Uterus (tissue), 4 donors: ENCODE data around the gene GOLGA7B. TPM values are rescaled to one million over a fixed set of nuclear protein-coding genes. Genes with fewer than 3 reads are reported as not detected.

Experiments used
- DNase-seq, 2 donors: peaks; one replicate each; pipeline ENCODE4 v3.0.0-alpha.2; 2019 to 2020
- H3K27ac ChIP-seq, 2 donors: fragments of 200-600 bp; sonication (generic); 1 replicate in 1 of 2; 2 replicates in 1 of 2; pipeline ENCODE4 v1.5.1; 2016 to 2018
- H3K27me3 ChIP-seq, 2 donors: fragments of 200-600 bp; sonication (generic); one replicate each; pipeline ENCODE4 v1.5.1; 2018 to 2019; ENCODE audit warnings: control low read depth in 1 of 2
- H3K36me3 ChIP-seq, 2 donors: fragments of 200-600 bp; sonication (generic); one replicate each; pipeline ENCODE4 v1.5.1; 2019; ENCODE audit warnings: control low read depth in 1 of 2
- H3K4me1 ChIP-seq, 2 donors: fragments of 200-600 bp; sonication (generic); one replicate each; pipeline ENCODE4 v1.5.1; 2018 to 2019; ENCODE audit warnings: control low read depth in 1 of 2
- H3K4me3 ChIP-seq, 2 donors: fragments of 200-600 bp; sonication (generic); 1 replicate in 1 of 2; 2 replicates in 1 of 2; pipeline ENCODE4 v1.5.1; 2018 to 2019; ENCODE audit warnings: mild to moderate bottlenecking in 1 of 2
- H3K9me3 ChIP-seq, 2 donors: fragments of 200-600 bp; sonication (generic); one replicate each; pipeline ENCODE4 v1.5.1; 2019; ENCODE audit warnings: control low read depth in 1 of 2
- POLR2A ChIP-seq, 2 donors: fragments of 450-650 bp; IDR thresholded peaks; one replicate each; pipeline ENCODE4 v1.6.1; 2016; ENCODE audit warnings: antibody characterized with exemption in 2 of 2, mild to moderate bottlenecking in 1 of 2, moderate library complexity in 1 of 2
- intact Hi-C: fragments of 100-400 bp; cut with DNase I; formaldehyde crosslinking; loops from one replicate; pipeline ENCODE4 v1.15.1; 2023; ENCODE audit warnings: low total_unique reads
- total RNA-seq, 4 donors: library from RNA; depleted of rRNA in 3 of 4; stranded (reverse); fragments of >200 nt in 3 of 4; gene quantifications; one replicate each; pipeline versions ENCODE4 v1.1.0 to v1.2.4, GENCODE V29; 2014 to 2023
- TF ChIP-seq, protein P1 (sequence below), 4 experiments: fragments of 200-600 bp in 2 of 4; fragments of 450-650 bp in 2 of 4; sonication (generic) in 2 of 4; IDR thresholded peaks; one replicate each; pipeline ENCODE4 v1.5.1; 2016 to 2019; ENCODE audit warnings: antibody characterized with exemption in 4 of 4, mild to moderate bottlenecking in 2 of 4, moderate library complexity in 1 of 4
- donor health status: DM: yes; HTN: yes; CAD: no.

The GOLGA7B gene
- total RNA-seq, 4 donors from 2014 or later, result 0.09 to 3.1 TPM; not detected in 2

DNA sequence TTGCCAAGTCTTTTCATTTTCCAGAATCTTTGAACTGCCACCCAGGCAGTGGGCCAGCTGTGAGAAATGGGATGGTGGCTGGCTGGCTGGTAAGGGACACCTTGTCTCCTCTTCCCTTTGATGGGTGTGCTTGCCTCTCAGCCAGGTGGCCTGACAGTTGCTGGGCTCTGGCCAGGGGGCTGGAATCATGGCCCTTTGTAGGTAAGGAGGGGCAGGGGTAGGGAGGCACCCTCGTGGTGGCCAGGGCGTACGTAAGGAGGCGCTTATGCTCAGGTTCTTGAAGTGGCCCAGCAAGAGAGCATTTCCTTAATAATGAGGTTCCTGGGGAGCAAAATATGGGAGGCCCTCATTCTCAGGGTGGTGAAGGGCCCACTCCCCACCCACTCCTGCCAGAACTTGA lies 33.0 kb upstream of the GOLGA7B start:
- Histone ChIP-seq H3K4me1 (no peaks in the 10 kb centered on the region), H3K4me3 (no peak overlapping the region), H3K36me3 (no peaks in the 10 kb centered on the region), H3K27me3 (no peaks in the 10 kb centered on the region), H3K27ac (no peak overlapping the region), H3K9me3 (no peaks in the 10 kb centered on the region)
- no peak for TF ChIP-seq POLR2A (IDR thresholded peaks at IDR 0.05)
- TF ChIP-seq, protein P1, sequence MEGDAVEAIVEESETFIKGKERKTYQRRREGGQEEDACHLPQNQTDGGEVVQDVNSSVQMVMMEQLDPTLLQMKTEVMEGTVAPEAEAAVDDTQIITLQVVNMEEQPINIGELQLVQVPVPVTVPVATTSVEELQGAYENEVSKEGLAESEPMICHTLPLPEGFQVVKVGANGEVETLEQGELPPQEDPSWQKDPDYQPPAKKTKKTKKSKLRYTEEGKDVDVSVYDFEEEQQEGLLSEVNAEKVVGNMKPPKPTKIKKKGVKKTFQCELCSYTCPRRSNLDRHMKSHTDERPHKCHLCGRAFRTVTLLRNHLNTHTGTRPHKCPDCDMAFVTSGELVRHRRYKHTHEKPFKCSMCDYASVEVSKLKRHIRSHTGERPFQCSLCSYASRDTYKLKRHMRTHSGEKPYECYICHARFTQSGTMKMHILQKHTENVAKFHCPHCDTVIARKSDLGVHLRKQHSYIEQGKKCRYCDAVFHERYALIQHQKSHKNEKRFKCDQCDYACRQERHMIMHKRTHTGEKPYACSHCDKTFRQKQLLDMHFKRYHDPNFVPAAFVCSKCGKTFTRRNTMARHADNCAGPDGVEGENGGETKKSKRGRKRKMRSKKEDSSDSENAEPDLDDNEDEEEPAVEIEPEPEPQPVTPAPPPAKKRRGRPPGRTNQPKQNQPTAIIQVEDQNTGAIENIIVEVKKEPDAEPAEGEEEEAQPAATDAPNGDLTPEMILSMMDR (IDR thresholded peaks at IDR 0.05), result no peak
- DNase-seq, result no peak
- intact Hi-C loops, result no loop called here

- H3K27me3 ChIP-seq, result no peaks in the 10 kb centered on the region
- no peak for DNase-seq
- TF ChIP-seq, protein P1 (IDR thresholded peaks at IDR 0.05), result no peak
- TF ChIP-seq POLR2A (IDR thresholded peaks at IDR 0.05), result no peak
- H3K4me3 ChIP-seq, result no peak overlapping the region
- H3K36me3 ChIP-seq, result no peaks in the 10 kb centered on the region
- H3K27ac ChIP-seq, result no peak overlapping the region
- intact Hi-C loops, result no loop called here
- H3K4me1 ChIP-seq, result no peaks in the 10 kb centered on the region
- H3K9me3 ChIP-seq, result no peaks in the 10 kb centered on the region
These were observed 31.1 kb upstream of the GOLGA7B start for GRCh38 chr10:97818572-97818971.

GRCh38 chr10:97820096-97820704 lies 29.4 kb upstream of the GOLGA7B start:
- H3K27me3 ChIP-seq, result no peaks in the 10 kb centered on the region
- DNase-seq, result no peak
- TF ChIP-seq, protein P1 (IDR thresholded peaks at IDR 0.05), result no peak
- no peak for TF ChIP-seq POLR2A (IDR thresholded peaks at IDR 0.05)
- intact Hi-C loops, result no loop called here
- no peak overlapping the region for H3K27ac ChIP-seq
- no peaks in the 10 kb centered on the region for H3K36me3 ChIP-seq
- no peaks in the 10 kb centered on the region for H3K4me1 ChIP-seq
- H3K9me3 ChIP-seq, result no peaks in the 10 kb centered on the region
- H3K4me3 ChIP-seq, result no peak overlapping the region

GRCh38 chr10:97821308-97822038 lies 28.2 kb upstream of the GOLGA7B start:
- intact Hi-C loops, result no loop called here
- no peaks in the 10 kb centered on the region for H3K27me3 ChIP-seq
- DNase-seq, result no peak
- H3K9me3 ChIP-seq, result no peaks in the 10 kb centered on the region
- no peaks in the 10 kb centered on the region for H3K4me1 ChIP-seq
- H3K27ac ChIP-seq, result no peak overlapping the region
- no peak for TF ChIP-seq POLR2A (IDR thresholded peaks at IDR 0.05)
- TF ChIP-seq, protein P1 (IDR thresholded peaks at IDR 0.05), result no peak
- H3K4me3 ChIP-seq, result no peak overlapping the region
- H3K36me3 ChIP-seq, result no peaks in the 10 kb centered on the region

DNA sequence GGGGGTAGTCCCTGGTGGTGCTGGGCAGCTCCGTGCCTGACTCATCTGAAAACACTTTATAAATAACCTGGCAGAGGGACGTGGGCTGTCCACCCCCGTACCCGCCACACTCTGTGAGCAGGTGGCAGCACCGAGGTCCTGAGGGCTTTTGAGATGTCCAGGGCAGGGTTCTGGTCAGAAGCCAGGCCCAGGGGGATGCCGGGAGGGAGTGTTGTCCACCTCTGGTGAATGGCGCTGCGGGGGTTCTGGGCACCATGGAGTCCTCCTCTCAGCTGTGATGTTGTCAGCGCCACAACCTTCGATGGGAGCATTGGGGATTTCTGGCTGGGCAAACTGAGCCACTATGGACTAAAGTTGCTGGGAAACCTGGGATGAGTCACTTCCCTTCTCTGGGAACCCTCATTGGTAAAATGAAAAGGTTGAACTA lies 27.4 kb upstream of the GOLGA7B start:
- no peak for DNase-seq
- Histone ChIP-seq H3K9me3 (no peaks in the 10 kb centered on the region), H3K36me3 (no peaks in the 10 kb centered on the region), H3K4me3 (no peak overlapping the region), H3K4me1 (no peaks in the 10 kb centered on the region), H3K27me3 (no peaks in the 10 kb centered on the region), H3K27ac (no peak overlapping the region)
- no peak for TF ChIP-seq POLR2A (IDR thresholded peaks at IDR 0.05)
- TF ChIP-seq, protein P1 (IDR thresholded peaks at IDR 0.05), result no peak
- intact Hi-C loops, result no loop called here
